ENCODE data around the gene SP140L. TPM values are rescaled to one million over a fixed set of nuclear protein-coding genes. Genes with fewer than 3 reads are reported as not detected.
"Not testable (repeated sequence)": the region's sequence is repeated elsewhere in the genome, so short reads cannot be mapped to it uniquely, and the experiment has no call there.

SP140L gene
- total and polyA plus RNA-seq, 2 of the 8 experiments (the other 6 are each of a cell fraction or from before 2014, with no cell fraction given) = 0.36 to 1.5 TPM

DNA sequence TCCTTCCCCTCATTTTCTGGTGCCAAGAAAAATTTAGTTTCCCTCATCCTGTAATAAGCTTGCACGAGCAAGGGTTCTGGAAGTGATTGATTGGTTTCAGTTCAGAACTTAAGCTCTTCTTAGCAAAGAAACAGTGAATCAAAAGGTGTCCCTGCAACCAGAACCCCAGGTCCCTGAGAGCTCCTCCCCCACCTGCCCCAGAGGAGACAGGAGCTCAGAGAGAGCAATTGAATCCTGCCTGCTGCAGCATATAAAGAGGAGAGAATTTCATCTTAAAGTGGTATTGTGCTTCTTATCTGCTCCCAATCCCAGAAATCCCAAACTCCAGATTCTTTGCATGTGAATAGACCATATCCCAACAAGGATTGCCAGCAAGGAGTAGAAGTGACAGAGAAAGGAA, 15.4 kb upstream of the SP140L start:
- H2AK5ac ChIP-seq (ENCODE audit: low read depth, low read length); H4K91ac ChIP-seq (replicated peaks; ENCODE audit: insufficient read length, low read length); H3K56ac ChIP-seq (replicated peaks; ENCODE audit: insufficient read length, low read depth, low read length); H3K4me3 ChIP-seq (ENCODE audit: extremely low read depth in 1 of 4, insufficient read depth in 2 of 4, low read depth in 3 of 4, low read length in 4 of 4); H3K4me1 ChIP-seq (replicated peaks in 1 of 4; ENCODE audit: control insufficient read depth in 3 of 4, insufficient read depth in 4 of 4, low read length in 3 of 4); CTCF ChIA-PET (ENCODE audit: partially characterized antibody); H4K5ac ChIP-seq (ENCODE audit: insufficient read length, low read depth, low read length); H3K14ac ChIP-seq (ENCODE audit: insufficient read length); H3K9me3 ChIP-seq (ENCODE audit: insufficient read depth in 2 of 2, low read depth in 1 of 2, low read length in 1 of 2); DNase-seq (ENCODE audit: low read depth in 1 of 2, low spot score in 2 of 2); H3K27me3 ChIP-seq (replicated peaks in 1 of 4; ENCODE audit: control insufficient read depth in 3 of 4, extremely low read depth in 1 of 4, insufficient read depth in 3 of 4, low read length in 3 of 4); H3K23me2 ChIP-seq (ENCODE audit: low read depth, low read length); H2BK120ac ChIP-seq (replicated peaks; ENCODE audit: low read depth, low read length); H4K8ac ChIP-seq (ENCODE audit: extremely low read depth, insufficient read depth, low read length); H3K23ac ChIP-seq (ENCODE audit: insufficient read length); H3K27ac ChIP-seq (ENCODE audit: low read depth, low read length); H2AFZ ChIP-seq (ENCODE audit: low read length); FAIRE-seq; H2BK5ac ChIP-seq (ENCODE audit: low read depth, low read length); H2BK20ac ChIP-seq (ENCODE audit: low read length); H3K79me1 ChIP-seq (ENCODE audit: low read depth, low read length); H3K36me3 ChIP-seq (ENCODE audit: control insufficient read depth in 2 of 4, insufficient read depth in 4 of 4, low read length in 3 of 4); H3K4me2 ChIP-seq (ENCODE audit: insufficient read depth in 1 of 2, low read depth in 2 of 2, low read length in 2 of 2); H4K20me1 ChIP-seq (replicated peaks in 1 of 2; ENCODE audit: control insufficient read depth in 1 of 2, insufficient read depth in 2 of 2, low read length in 2 of 2); H3K4ac ChIP-seq (replicated peaks; ENCODE audit: insufficient read length, low read depth, low read length); H2BK12ac ChIP-seq (ENCODE audit: low read depth, low read length); H3K9ac ChIP-seq (replicated peaks in 1 of 4; ENCODE audit: extremely low read depth in 1 of 4, low read depth in 3 of 4, low read length in 3 of 4); H2BK15ac ChIP-seq (ENCODE audit: low read length); POLR2A ChIA-PET (ENCODE audit: partially characterized antibody); H3K18ac ChIP-seq (ENCODE audit: extremely low read depth, low read length); H3K79me2 ChIP-seq (ENCODE audit: control insufficient read depth in 1 of 2, insufficient read depth in 2 of 2, low read length in 2 of 2): not testable (repeated sequence)
- WGBS, 2 experiments (ENCODE audit: extremely low coverage in 1 of 2, insufficient coverage in 1 of 2, insufficient read length in 1 of 2, insufficient replicate concordance in 2 of 2, low coverage in 1 of 2, low lambda C conversion rate in 2 of 2, missing lambda C conversion rate in 1 of 2) = 80% methylated on average over 1 of the region's 1 CpG; no CpG with 5 or more reads in 1 of the 2 experiments

Data from H1 (cell line).